ENCODE results near the gene SYNE1. TPM values are rescaled to one million over a fixed set of nuclear protein-coding genes. Genes with fewer than 3 reads are reported as not detected.

SYNE1 gene
- total and polyA plus RNA-seq, 2 of the 8 experiments (the other 6 are each of a cell fraction or from before 2014, with no cell fraction given): 2.8 to 5.5 TPM

DNA sequence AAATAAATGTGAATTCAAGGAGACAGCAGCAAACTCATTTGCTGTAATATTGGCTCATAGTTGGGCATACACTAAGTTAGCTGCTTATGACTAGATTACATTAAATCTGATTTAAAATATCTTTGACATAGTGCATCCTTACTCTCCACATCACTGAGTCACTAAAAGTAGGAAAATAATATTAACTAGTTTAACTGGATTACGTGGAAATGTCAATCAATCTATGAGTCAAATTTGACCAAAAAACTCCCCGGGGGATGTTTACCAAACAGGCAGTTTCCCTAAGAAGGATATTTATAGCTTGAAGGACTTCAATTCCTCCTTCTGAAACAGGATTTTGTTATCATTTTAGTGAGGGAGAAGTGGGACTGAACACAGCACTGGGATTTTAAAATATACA is 463.2 kb downstream of the SYNE1 start:
- Histone ChIP-seq H3K23me2 (ENCODE audit: low read depth, low read length) (no peaks in the 10 kb centered on the region), H4K8ac (ENCODE audit: extremely low read depth, insufficient read depth, low read length) (no peak overlapping the region)

More for the DNA sequence above, 463.2 kb downstream of the SYNE1 start:
- ChIA-PET POLR2A (ENCODE audit: partially characterized antibody) (no interaction called here), CTCF (ENCODE audit: partially characterized antibody) (no interaction called here)
- H2BK12ac ChIP-seq (ENCODE audit: low read depth, low read length): no peak overlapping the region
- no peaks in the 10 kb centered on the region for H3K9me3 ChIP-seq (ENCODE audit: insufficient read depth in 2 of 2, low read depth in 1 of 2, low read length in 1 of 2)
- DNase-seq (ENCODE audit: low read depth in 1 of 2, low spot score in 2 of 2) (no peak), FAIRE-seq (no peak)
- no peak overlapping the region for H3K18ac ChIP-seq (ENCODE audit: extremely low read depth, low read length)
- no peak overlapping the region for H2AK5ac ChIP-seq (ENCODE audit: low read depth, low read length)
- H4K91ac ChIP-seq (replicated peaks; ENCODE audit: insufficient read length, low read length): no peak overlapping the region
- H3K27ac ChIP-seq (ENCODE audit: low read depth, low read length): no peak overlapping the region
- H3K79me2 ChIP-seq (ENCODE audit: control insufficient read depth in 1 of 2, insufficient read depth in 2 of 2, low read length in 2 of 2): no peaks in the 10 kb centered on the region
- no peak overlapping the region for H2BK20ac ChIP-seq (ENCODE audit: low read length)
- WGBS, 2 experiments (ENCODE audit: extremely low coverage in 1 of 2, insufficient coverage in 1 of 2, insufficient read length in 1 of 2, insufficient replicate concordance in 2 of 2, low coverage in 1 of 2, low lambda C conversion rate in 2 of 2, missing lambda C conversion rate in 1 of 2): 84% methylated on average over 2 of the region's 2 CpGs; no CpG with 5 or more reads in 1 of the 2 experiments
- no peak overlapping the region for H3K56ac ChIP-seq (replicated peaks; ENCODE audit: insufficient read length, low read depth, low read length)
- H3K36me3 ChIP-seq (ENCODE audit: control insufficient read depth in 2 of 4, insufficient read depth in 4 of 4, low read length in 3 of 4): no peaks in the 10 kb centered on the region
- H3K27me3 ChIP-seq (replicated peaks in 1 of 4; ENCODE audit: control insufficient read depth in 3 of 4, extremely low read depth in 1 of 4, insufficient read depth in 3 of 4, low read length in 3 of 4): no peaks in the 10 kb centered on the region
- H3K79me1 ChIP-seq (ENCODE audit: low read depth, low read length): no peaks in the 10 kb centered on the region
- no peak overlapping the region for H3K23ac ChIP-seq (ENCODE audit: insufficient read length)
- H2BK5ac ChIP-seq (ENCODE audit: low read depth, low read length): no peak overlapping the region
- no peak overlapping the region for H2AFZ ChIP-seq (ENCODE audit: low read length)
- H3K4me3 ChIP-seq (ENCODE audit: extremely low read depth in 1 of 4, insufficient read depth in 2 of 4, low read depth in 3 of 4, low read length in 4 of 4): no peak overlapping the region
- no peak for TF ChIP-seq RXRA (IDR thresholded peaks at IDR 0.05; ENCODE audit: insufficient read depth, low read depth, low read length)
- TF ChIP-seq TCF12 (IDR thresholded peaks at IDR 0.05; ENCODE audit: low read depth, low read length): no peak
- no peak for TF ChIP-seq SIX5 (IDR thresholded peaks at IDR 0.05; ENCODE audit: low read depth, low read length)
- TF ChIP-seq NANOG (IDR thresholded peaks at IDR 0.05; ENCODE audit: insufficient read depth, low read depth, low read length, poor library complexity, severe bottlenecking): no peak
- no peak for TF ChIP-seq POLR2A (IDR thresholded peaks at IDR 0.05; ENCODE audit: control extremely low read depth in 1 of 2, low read depth in 2 of 2, low read length in 2 of 2)
- no peak for TF ChIP-seq POLR2AphosphoS5 (IDR thresholded peaks at IDR 0.05; ENCODE audit: low read depth, low read length)
- no peak for TF ChIP-seq ZNF274 (IDR thresholded peaks at IDR 0.05; ENCODE audit: borderline replicate concordance, extremely low read depth, low read length)
- TF ChIP-seq, protein P1, sequence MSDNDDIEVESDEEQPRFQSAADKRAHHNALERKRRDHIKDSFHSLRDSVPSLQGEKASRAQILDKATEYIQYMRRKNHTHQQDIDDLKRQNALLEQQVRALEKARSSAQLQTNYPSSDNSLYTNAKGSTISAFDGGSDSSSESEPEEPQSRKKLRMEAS (IDR thresholded peaks at IDR 0.05): no peak
- TF ChIP-seq SUZ12 (IDR thresholded peaks at IDR 0.05; ENCODE audit: low read length): no peak
- no peak for TF ChIP-seq NRF1 (IDR thresholded peaks at IDR 0.05; ENCODE audit: low read depth, low read length)
- no peak for TF ChIP-seq EZH2 (IDR thresholded peaks at IDR 0.05; ENCODE audit: low read depth, low read length, severe bottlenecking)
- no peak for TF ChIP-seq CHD2 (IDR thresholded peaks at IDR 0.05; ENCODE audit: low read length)
- no peak overlapping the region for H3K14ac ChIP-seq (ENCODE audit: insufficient read length)
- peaks cover 0 to 7% (median 0%) of the 10 kb centered on the region in 4 experiments; a peak in 1 of 7 replicates for H3K4me1 ChIP-seq (replicated peaks in 1 of 4; ENCODE audit: control insufficient read depth in 3 of 4, insufficient read depth in 4 of 4, low read length in 3 of 4)
- H4K5ac ChIP-seq (ENCODE audit: insufficient read length, low read depth, low read length): no peak overlapping the region
- H3K9ac ChIP-seq (replicated peaks in 1 of 4; ENCODE audit: extremely low read depth in 1 of 4, low read depth in 3 of 4, low read length in 3 of 4): no peak overlapping the region
- no peak overlapping the region for H3K4ac ChIP-seq (replicated peaks; ENCODE audit: insufficient read length, low read depth, low read length)
- H2BK15ac ChIP-seq (ENCODE audit: low read length): no peak overlapping the region
- H2BK120ac ChIP-seq (replicated peaks; ENCODE audit: low read depth, low read length): no peak overlapping the region
- no peak overlapping the region for H3K4me2 ChIP-seq (ENCODE audit: insufficient read depth in 1 of 2, low read depth in 2 of 2, low read length in 2 of 2)
- H4K20me1 ChIP-seq (replicated peaks in 1 of 2; ENCODE audit: control insufficient read depth in 1 of 2, insufficient read depth in 2 of 2, low read length in 2 of 2): no peaks in the 10 kb centered on the region

Data from H1 (cell line).